ENCODE results near the gene MRPS34. TPM values are rescaled to one million over a fixed set of nuclear protein-coding genes. Genes with fewer than 3 reads are reported as not detected.

Gene MRPS34
- total RNA-seq, 3 donors from 2014 or later, result 85.9 to 95.4 (median 87.8) TPM

DNA sequence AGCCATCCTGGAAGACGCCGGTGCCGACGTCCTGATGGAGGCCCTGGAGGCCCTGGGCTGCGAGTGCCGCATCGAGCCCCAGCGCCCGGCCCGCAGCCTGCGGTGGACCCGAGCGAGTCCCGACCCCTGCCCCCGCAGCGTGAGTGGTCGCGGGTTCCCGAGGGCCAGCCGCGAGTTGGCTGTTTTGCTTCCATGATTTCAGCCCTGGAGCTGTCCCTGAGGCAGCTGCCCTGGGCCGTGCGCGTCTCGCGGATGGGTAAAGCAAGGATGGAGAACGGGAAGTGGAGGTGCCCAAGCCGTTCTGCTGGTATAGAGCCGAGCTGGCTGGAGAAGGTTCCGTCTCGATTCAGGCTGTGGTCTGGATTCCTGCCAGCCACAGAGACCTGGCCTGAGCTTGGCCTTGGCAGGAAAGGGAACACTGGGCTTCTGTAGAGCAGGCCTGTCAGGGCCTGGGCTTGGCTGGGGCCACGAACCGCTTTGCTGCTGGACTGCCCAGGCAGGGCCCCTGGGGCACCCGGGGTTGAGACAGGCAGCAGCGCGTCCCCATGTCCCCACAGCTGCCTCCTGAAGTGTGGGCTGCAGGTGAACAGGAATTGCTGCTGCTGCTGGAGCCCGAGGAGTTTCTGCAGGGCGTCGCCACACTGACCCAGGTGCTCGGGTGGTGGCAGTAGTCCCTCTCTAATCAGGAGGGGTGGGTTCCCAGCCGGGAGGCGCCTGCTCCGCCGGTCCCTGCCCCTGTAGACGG lies 941 bp upstream of the MRPS34 start:
- Histone ChIP-seq H3K4me3 (peak overlapping the region; percentile 91 to 97 (median 94)), H3K27ac (peak overlapping the region; percentile 85 to 94), H3K36me3 (peaks cover 5% of the 10 kb centered on the region), H3K4me1 (peaks cover 16 to 25% of the 10 kb centered on the region in 2 donors), H3K27me3 (no peaks in the 10 kb centered on the region), H3K9me3 (no peaks in the 10 kb centered on the region)
- peak in 1 of 2 donors; percentile 68 for DNase-seq (ENCODE audit: low spot score in 2 of 2)
- intact Hi-C loops (cut with DNase I; ENCODE audit: low total_unique reads), result no loop called here
- TF ChIP-seq POLR2A (IDR thresholded peaks at IDR 0.05) (no peak), POLR2AphosphoS5 (IDR thresholded peaks at IDR 0.05) (no peak)
- TF ChIP-seq, protein P1, sequence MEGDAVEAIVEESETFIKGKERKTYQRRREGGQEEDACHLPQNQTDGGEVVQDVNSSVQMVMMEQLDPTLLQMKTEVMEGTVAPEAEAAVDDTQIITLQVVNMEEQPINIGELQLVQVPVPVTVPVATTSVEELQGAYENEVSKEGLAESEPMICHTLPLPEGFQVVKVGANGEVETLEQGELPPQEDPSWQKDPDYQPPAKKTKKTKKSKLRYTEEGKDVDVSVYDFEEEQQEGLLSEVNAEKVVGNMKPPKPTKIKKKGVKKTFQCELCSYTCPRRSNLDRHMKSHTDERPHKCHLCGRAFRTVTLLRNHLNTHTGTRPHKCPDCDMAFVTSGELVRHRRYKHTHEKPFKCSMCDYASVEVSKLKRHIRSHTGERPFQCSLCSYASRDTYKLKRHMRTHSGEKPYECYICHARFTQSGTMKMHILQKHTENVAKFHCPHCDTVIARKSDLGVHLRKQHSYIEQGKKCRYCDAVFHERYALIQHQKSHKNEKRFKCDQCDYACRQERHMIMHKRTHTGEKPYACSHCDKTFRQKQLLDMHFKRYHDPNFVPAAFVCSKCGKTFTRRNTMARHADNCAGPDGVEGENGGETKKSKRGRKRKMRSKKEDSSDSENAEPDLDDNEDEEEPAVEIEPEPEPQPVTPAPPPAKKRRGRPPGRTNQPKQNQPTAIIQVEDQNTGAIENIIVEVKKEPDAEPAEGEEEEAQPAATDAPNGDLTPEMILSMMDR (IDR thresholded peaks at IDR 0.05), result no peak

DNA sequence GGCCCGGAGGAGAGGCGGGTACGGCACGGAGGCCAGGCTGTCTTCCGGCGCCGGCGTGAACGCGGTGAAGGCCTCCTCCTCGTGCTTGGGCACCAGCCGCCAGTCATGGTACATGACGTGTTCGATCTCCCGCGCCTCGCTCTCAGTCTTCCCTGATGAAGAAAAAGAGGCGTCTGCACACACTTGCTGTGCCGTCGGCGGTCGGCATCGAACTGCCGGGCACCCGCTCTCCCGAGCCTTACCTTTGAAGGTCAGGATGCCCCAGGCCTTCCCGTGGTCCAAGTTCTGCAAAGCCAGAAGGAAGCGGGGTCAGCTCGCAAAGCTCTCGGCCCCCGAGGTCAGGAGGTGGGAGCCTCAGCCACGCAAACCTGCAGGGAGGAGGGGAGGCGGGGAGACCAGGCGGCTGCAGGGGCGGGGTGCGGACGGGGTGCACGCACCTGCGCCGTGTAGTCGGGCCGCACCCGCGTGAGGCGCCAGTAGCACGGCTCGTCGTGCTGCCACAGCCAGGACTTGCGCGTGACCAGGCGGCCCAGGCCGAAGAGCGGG lies 499 bp downstream of the MRPS34 start, which contains the start of gene EME2:
Gene EME2 (plus strand): TSS at position 449 of the 546 bp plus-strand sequence. CDS start 418 bp downstream, outside the sequence.
- Histone ChIP-seq H3K36me3 (peaks cover 5% of the 10 kb centered on the region), H3K27me3 (no peaks in the 10 kb centered on the region), H3K4me1 (peaks cover 16 to 25% of the 10 kb centered on the region in 2 donors), H3K4me3 (peak within 1 kb of the TSS; percentile 91 to 97 (median 94)), H3K9me3 (no peaks in the 10 kb centered on the region), H3K27ac (peak within 1 kb of the TSS; percentile 85 to 94)
- TF ChIP-seq, protein P1 (IDR thresholded peaks at IDR 0.05), result no peak
- intact Hi-C loops (cut with DNase I; ENCODE audit: low total_unique reads), result no loop called here
- DNase-seq (ENCODE audit: low spot score in 2 of 2), result no peak

DNA sequence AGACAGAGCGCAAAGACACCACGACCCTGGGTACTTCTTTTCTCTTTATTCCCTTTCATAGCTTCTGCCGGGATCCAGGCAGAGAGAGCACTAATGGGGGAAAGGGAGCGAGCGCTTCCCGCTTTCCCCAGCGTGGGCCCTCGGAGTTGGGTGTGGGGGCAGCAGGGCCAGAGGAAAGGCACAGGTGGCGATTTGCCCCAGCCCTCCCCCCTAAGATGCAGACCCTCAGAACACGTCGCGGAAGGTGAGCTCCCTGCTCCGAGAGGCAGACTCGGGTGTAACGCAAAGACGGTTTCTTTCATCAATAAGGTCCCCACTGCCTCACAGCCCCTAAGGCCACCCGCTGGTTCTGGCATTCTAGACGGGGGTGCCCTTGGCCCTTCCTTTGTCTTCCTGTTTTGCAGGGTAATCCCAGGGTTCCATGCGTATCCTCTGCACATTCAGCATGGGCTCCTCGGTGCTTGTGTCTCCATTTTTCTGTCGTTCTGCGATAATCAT lies 1.0 kb downstream of the MRPS34 start:
- DNase-seq (ENCODE audit: low spot score in 2 of 2), result no peak
- Histone ChIP-seq H3K36me3 (peaks cover 5% of the 10 kb centered on the region), H3K4me1 (peaks cover 16 to 25% of the 10 kb centered on the region in 2 donors), H3K4me3 (peak overlapping the region; percentile 91 to 97 (median 94)), H3K9me3 (no peaks in the 10 kb centered on the region), H3K27ac (peak overlapping the region; percentile 51 to 69), H3K27me3 (no peaks in the 10 kb centered on the region)
- intact Hi-C loops (cut with DNase I; ENCODE audit: low total_unique reads), result no loop called here
- TF ChIP-seq POLR2A (IDR thresholded peaks at IDR 0.05) (no peak), POLR2AphosphoS5 (IDR thresholded peaks at IDR 0.05) (no peak)
- TF ChIP-seq, protein P1 (IDR thresholded peaks at IDR 0.05), result no peak

- no peak for TF ChIP-seq POLR2AphosphoS5 (IDR thresholded peaks at IDR 0.05)
- no peak for TF ChIP-seq POLR2A (IDR thresholded peaks at IDR 0.05)
- TF ChIP-seq, protein P1 (IDR thresholded peaks at IDR 0.05), result no peak
- H3K4me1 ChIP-seq, result peaks cover 16 to 25% of the 10 kb centered on the region in 2 donors
- intact Hi-C loops (cut with DNase I; ENCODE audit: low total_unique reads), result no loop called here
- peak within 1 kb of the TSS; percentile 51 to 69 for H3K27ac ChIP-seq
- no peaks in the 10 kb centered on the region for H3K36me3 ChIP-seq
- no peaks in the 10 kb centered on the region for H3K27me3 ChIP-seq
- DNase-seq (ENCODE audit: low spot score in 2 of 2), result peak; percentile 65 to 79
- H3K4me3 ChIP-seq, result peak within 1 kb of the TSS; percentile 91 to 97 (median 94)
- H3K9me3 ChIP-seq, result no peaks in the 10 kb centered on the region
Measured at GRCh38 chr16:1771188-1771863, 1.6 kb downstream of the MRPS34 start, which contains the start of gene NME3. Gene NME3, minus strand, starts transcription at chr16:1771543. Its CDS starts 9 bp downstream, at chr16:1771534.
